ENCODE results near the gene PADI1. TPM values are rescaled to one million over a fixed set of nuclear protein-coding genes. Genes with fewer than 3 reads are reported as not detected.
A peak's percentile ranks its signal among the peaks of the same experiment; 100 is the strongest.

Gene PADI1
- total RNA-seq, 1 experiment from 2014 or later = 0.02 TPM

DNA sequence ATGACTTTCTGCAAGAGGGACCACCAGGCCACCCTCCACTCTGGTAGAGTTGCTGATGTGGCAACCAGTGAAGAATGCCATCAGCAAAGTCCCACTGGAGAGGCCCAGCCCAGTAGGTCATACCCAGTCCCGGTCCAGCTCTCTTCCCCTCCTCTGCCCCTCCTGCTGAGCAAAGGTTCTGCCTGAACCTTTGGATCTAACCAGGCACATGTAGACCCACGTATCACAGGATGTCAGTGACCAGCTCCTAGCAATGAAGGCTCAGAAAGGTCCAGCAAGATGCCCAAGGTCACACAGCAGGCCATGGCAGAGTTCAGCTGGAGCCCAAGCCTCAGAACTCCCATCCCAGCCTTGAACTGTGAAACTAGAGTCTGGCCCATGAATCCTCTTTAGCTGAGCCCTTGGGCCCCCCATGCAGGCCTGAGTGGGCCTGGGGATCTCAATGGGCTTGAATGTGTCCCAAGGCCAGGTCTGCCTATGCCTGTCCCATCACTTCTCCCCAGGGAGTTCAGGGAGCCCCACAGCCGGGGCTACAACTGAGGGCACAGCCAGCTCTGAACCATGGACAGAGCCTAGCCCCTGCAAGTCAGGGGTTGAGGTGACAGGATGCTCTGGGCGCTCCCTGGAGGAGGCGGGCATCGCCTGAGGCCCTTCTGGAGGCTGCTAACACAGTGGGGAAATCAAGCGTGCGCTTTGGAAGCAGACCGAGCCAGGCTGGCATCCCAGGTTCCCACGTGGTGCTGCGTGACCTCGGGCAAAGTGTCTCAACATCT lies 21.4 kb upstream of the PADI1 start:
- no peak for DNase-seq (ENCODE audit: low spot score)

DNA sequence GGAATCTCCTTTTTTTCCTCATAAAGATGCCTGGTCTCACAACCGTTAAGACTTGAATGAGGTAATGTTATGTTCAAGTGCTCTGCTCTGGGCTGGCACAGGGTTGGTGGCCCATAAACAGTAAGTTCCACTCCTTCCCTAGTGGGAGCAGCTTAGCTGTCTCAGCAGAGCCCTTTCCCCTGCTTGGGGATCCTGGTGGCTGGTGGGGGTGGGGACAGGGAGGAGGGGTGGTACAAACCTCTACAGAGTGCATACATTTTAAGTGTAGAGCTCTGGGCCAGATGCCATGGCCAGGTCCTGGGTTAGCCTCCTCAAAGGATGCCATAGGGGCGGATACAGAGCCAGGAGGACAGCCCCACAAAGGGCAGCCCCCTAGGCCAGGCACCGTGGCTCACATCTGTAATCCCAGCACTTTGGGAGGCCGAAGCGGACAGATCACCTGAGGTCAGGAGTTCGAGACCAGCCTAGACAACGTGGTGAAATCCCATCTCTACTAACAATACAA lies 20.7 kb upstream of the PADI1 start:
- peak; percentile 42 for DNase-seq (ENCODE audit: low spot score)

- no peak for DNase-seq (ENCODE audit: low spot score)
Measured at GRCh38 chr1:17184822-17185484, 20.0 kb upstream of the PADI1 start.

- DNase-seq (ENCODE audit: low spot score) = no peak
Measured at GRCh38 chr1:17185485-17185860, 19.5 kb upstream of the PADI1 start.

DNA sequence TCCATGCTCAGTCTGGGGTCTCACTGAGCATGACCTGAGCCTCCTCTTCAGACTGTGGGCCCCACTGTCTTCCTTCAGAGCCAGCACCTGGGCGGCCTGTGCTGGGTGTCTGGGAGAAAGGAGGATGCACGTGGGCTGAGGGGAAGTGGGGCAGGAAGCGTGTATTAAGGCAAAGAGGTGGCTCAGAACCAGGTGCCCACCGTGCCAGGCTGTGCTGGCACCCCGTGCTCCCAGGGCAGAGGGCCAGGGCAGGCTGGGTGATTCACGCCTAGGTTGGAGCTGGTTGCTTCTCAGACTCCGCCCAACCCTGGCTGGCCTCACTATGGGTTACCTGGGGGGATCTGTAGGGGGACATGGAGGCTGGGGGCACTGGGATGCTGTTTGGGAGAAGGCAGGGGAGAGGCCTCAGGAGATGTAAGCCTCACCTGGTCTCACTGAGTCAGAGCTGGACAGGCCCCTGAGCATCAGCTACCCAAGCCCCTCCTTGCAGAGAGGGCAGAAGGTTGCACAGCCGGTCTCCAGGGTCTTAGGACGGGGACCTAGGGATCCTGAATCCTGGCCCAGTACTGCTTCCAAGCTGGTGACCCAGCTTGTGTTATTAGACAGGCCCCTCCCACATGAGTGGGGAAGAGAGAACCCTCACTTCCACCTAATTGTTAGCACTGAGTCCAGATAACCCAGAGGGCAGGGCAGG lies 18.6 kb upstream of the PADI1 start:
- DNase-seq (ENCODE audit: low spot score) = no peak

DNA sequence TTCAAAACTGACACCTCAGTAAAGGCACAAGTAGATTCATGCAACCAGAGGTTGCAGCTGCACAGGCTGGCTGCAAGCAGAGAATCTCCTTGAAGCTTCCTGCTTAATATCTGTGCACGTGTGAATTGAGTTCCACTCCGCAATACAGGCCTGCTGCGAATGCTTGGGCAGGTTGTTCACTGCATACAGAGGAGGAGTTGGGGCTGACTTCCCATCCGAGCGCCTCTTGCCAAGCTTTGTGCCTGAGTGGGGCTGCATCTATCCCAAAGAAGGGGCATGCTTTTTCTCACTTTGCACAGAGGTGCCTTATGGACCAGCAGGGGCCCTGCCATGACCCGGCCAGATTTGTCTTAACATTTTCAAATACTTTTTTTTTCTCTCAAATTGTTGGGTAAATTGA lies 17.9 kb upstream of the PADI1 start:
- no peak for DNase-seq (ENCODE audit: low spot score)

- DNase-seq (ENCODE audit: low spot score) = no peak
Measured at GRCh38 chr1:17188217-17188616, 16.7 kb upstream of the PADI1 start.

DNA sequence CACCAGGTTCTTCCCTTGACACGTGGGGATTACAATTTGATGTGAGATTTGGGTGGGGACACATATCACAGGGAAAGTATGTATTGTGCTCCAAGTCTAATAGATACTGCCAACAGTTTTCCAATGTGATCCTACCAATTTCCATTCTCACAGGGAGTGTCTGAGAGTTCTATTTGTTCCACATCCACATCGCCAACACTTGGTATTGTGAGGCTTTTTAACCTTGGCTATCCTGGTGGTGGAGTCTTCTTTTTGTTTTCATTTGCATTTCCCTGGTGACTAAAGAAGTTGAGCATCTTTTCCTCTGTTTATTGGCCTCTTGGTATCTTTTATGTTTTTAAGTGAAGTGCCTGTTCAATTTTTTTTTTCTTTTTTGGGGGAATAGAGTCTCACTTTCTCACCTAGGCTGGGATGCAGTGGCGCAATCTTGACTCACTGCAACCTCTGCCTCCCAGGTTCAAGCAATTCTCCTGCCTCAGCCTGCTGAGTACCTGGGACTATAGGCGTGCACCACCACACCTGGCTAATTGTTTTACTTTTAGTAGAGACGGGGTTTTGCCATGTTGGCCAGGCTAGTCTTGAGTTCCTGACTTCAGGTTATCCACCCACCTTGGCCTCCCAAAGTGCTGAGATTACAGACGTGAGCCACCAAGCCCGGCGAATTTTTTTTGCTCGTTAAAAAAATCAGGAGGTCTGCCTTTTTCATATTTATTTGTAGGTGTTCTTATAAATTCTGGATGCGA lies 15.9 kb upstream of the PADI1 start:
- DNase-seq (ENCODE audit: low spot score) = no peak

DNA sequence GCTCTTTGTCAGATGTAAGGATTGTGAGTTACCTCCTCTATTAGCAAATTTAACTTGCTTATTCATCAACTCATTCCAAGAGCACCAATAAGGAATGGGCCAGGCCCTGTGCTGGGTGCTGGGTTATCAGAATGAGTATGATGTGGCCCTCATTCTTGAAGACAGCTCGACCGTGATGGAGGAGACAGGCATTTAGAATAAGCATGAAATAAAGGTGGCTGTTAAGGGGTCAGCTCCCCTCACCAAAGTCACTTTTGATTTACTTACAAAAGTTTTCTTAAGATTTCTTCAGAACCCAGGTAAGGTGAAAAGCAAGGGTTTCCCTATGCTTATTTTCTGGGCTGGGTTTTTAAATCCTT lies 15.3 kb upstream of the PADI1 start:
- DNase-seq (ENCODE audit: low spot score) = no peak

- peak; percentile 94 for DNase-seq (ENCODE audit: low spot score)
Measured at GRCh38 chr1:17190010-17190995, 14.6 kb upstream of the PADI1 start.

GRCh38 chr1:17191990-17192242 lies 13.0 kb upstream of the PADI1 start:
- DNase-seq (ENCODE audit: low spot score) = no peak

- DNase-seq (ENCODE audit: low spot score) = no peak
Measured at GRCh38 chr1:17192394-17193221, 12.3 kb upstream of the PADI1 start.

DNA sequence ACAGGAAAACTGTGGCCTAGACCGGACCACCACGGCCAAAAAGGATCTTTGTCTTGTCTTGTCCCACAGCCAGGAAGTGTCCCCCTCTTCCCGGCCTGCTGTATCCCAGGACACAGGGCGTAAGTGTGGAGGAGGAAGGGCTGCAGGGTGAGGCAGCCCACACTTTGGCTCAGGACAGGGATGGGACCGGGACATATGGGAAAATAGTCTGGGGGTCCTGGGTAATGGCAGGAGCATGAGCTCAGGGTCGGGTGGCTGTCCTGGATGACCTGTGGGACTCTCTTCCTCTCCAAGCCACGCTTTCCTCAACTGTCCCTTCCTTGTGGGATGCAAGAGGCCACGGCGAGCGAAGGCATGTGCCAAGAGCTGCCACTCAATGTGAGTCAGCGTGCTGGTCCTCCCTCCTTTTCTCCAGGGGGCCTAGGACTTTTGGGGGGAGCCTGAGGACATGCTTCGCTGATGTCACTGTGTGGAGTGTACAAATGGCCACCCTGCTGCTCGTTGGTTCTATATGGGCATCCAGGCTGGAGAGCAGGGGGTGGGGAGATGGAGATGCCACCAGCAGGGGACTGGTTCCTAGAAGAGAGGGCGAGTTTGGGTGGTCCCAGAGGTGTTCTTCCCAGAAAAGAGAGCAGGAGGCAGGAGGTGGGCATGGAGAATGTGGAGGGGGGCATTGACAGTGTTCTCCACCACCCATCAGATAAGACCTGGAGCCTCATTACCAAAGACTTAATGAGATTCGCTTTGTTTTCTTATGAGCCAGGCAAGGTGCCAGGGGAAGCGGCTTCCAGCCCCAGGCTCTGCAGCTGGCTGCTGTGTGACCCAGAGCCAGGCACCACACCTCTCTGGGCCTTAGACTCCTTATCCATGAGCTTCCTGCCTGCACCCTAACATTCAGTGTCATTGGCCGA lies 11.5 kb upstream of the PADI1 start:
- DNase-seq (ENCODE audit: low spot score) = no peak

GRCh38 chr1:17194133-17194475 lies 10.8 kb upstream of the PADI1 start:
- no peak for DNase-seq (ENCODE audit: low spot score)

- DNase-seq (ENCODE audit: low spot score) = no peak
Measured at GRCh38 chr1:17194615-17195528, 10.1 kb upstream of the PADI1 start.

DNA sequence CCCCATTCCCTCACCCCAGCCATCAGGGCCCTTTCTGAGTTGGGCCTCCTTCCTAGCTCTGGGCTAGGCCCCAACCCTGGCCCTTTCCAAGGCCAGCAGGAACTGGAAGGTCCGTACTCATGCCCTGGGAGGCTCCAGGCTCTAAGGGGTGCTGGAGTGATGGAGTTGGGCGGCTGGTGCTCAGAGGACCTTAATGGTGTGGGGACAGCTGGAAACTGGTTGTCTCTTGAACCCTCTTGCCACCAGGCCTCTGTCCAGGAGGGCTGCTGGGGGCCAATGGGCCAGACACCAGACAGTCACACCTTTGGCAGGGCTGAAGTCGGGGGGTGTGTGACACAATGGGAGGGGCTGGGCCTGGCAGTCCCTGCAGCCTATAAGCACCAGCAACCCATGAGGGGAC lies 9.2 kb upstream of the PADI1 start:
- no peak for DNase-seq (ENCODE audit: low spot score)

DNA sequence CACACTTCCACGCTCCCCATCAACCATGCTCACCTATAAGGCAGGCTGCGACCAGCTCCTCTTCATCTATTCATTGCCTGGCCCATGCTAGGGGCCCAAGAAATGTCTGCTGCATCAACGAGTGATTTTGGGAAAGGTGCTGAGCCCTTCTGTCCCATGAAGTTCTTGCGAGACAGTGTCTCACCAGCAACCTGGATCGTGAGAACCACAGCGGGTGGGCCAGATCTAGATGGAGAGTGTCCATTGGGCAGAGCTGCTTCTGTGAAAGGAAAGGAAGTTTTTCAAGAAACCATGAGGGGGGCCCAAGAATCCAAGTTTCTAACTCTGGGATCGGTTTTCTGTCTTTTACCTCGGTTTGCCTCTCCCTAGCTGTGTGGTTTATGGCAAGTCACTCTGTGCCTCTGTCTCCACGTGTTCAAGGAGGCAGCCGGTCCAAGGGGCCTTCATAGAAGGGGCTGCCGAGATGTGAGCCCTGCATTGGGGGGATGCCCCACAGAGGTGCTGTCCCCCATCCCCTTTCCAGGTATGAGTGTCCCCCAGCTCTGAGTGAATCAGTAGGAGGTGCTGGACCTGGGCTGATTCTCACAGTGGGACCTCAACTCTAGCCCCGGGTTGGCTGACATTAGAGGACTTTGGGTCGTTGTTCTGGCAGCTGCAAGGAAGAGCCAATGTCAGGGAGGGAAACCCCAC lies 8.3 kb upstream of the PADI1 start:
- DNase-seq (ENCODE audit: low spot score) = no peak

DNA sequence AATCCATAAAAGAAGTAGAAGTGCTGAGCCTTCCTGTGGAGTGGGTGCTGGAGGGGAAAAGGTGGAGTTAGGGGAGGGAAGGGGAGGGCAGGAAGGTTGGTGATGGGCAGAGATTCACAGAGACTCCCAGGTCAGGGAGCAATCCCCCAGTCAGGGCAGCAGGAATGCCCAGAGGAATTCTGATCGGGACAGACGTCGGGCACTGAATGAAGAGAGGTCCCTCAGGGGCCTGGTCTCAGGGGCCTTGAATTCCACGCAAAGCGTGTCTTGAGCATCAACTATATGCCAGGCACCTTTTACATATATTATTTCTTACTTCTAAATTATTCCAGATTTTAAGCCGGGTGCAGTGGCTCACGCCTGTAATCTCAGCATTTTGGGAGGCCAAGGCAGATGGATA lies 7.2 kb upstream of the PADI1 start:
- DNase-seq (ENCODE audit: low spot score) = no peak

Data from H4 (cell line).